Ishikawa (cell line): ENCODE data around the gene RSF1.

Experiments
- CEBPB ChIP-seq: IDR thresholded peaks from 2 replicates; pipeline ENCODE4 v1.6.1; 2012
- CREB1 ChIP-seq: IDR thresholded peaks from 2 replicates; pipeline ENCODE4 v1.6.1; 2012; ENCODE audit warnings: low read depth
- EGR1 ChIP-seq: IDR thresholded peaks from 2 replicates; pipeline ENCODE4 v1.6.1; 2012
- EP300 ChIP-seq: IDR thresholded peaks from 2 replicates; pipeline ENCODE4 v1.6.1; 2012; ENCODE audit warnings: borderline replicate concordance
- FOXM1 ChIP-seq: IDR thresholded peaks from 2 replicates; pipeline ENCODE4 v1.6.1; 2012; ENCODE audit warnings: low read depth, borderline replicate concordance
- MAX ChIP-seq: IDR thresholded peaks from 2 replicates; pipeline ENCODE4 v1.6.1; 2012
- RAD21 ChIP-seq: IDR thresholded peaks from 2 replicates; pipeline ENCODE4 v1.6.1; 2012; ENCODE audit warnings: low read depth
- REST ChIP-seq: IDR thresholded peaks from 2 replicates; pipeline ENCODE4 v1.6.1; 2012; ENCODE audit warnings: low read depth, mild to moderate bottlenecking
- TAF1 ChIP-seq: IDR thresholded peaks from 2 replicates; pipeline ENCODE4 v1.6.1; 2012; ENCODE audit warnings: low read depth, mild to moderate bottlenecking
- TCF12 ChIP-seq: IDR thresholded peaks from 2 replicates; pipeline ENCODE4 v1.6.1; 2012; ENCODE audit warnings: low read depth
- USF1 ChIP-seq: IDR thresholded peaks from 2 replicates; pipeline ENCODE4 v1.6.1; 2012
- YY1 ChIP-seq: IDR thresholded peaks from 2 replicates; pipeline ENCODE4 v1.6.1; 2012; ENCODE audit warnings: low read depth
- ZBTB7A ChIP-seq: IDR thresholded peaks from 2 replicates; pipeline ENCODE4 v1.6.1; 2012; ENCODE audit warnings: low read depth

- TF ChIP-seq TCF12: no peak
- TF ChIP-seq TAF1: no peak
- no peak for TF ChIP-seq YY1
- TF ChIP-seq CEBPB: no peak
- no peak for TF ChIP-seq EP300
- no peak for TF ChIP-seq RAD21
- TF ChIP-seq ZBTB7A: no peak
- no peak for TF ChIP-seq MAX
- no peak for TF ChIP-seq CREB1
- TF ChIP-seq REST: no peak
- no peak for TF ChIP-seq USF1
- TF ChIP-seq FOXM1: no peak
- TF ChIP-seq EGR1: no peak
These were observed 133.4 kb downstream of the RSF1 start for GRCh38 chr11:77687088-77687487.
